ENCODE measurements around the gene ELP6. TPM values are rescaled to one million over a fixed set of nuclear protein-coding genes. Genes with fewer than 3 reads are reported as not detected.

ELP6 gene
- polyA plus RNA-seq, 1 experiment: 66.8 TPM

DNA sequence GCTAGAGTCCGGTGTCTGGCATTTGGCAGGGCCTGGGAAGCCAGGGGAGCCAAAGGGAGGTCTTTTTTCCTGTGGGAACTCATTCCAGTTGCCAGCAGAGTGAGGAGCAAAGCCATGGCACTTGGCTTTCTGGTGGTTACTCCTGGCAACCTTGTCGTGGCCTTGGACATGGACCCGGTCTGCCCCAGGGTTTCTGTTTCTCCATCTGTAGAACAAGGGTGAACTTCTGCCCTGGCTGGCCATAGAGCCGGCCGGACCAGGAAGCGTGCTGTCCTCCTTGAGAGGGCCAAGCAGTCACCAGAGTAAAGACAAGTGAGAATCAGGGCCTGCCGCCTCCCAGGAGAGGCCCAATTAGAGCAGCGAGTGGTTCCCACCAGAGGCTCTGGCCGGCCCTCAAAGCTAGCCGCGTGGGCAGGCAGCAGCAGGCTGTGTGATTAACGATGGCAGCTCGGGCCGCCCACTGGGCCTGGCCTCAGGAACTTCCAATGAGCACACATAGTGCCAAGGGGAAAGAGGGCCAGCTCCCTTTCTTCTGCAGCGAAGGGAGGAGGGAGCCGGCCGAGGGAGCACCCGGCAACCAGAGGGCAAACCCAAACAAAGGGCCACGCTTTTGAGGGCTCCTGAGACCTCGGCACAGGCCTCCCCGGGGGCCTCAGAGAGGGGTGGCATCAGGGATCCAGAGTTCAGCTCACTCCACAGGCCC lies 29.1 kb upstream of the ELP6 start:
- POLR2A ChIA-PET: no interaction called here
- CTCF ChIA-PET: interaction anchor here (0.6 kb wide), 1 partner anchor 28 kb away, joined by 3 read pairs; no protein-coding TSS in a partner anchor
- TF ChIP-seq, protein P1, sequence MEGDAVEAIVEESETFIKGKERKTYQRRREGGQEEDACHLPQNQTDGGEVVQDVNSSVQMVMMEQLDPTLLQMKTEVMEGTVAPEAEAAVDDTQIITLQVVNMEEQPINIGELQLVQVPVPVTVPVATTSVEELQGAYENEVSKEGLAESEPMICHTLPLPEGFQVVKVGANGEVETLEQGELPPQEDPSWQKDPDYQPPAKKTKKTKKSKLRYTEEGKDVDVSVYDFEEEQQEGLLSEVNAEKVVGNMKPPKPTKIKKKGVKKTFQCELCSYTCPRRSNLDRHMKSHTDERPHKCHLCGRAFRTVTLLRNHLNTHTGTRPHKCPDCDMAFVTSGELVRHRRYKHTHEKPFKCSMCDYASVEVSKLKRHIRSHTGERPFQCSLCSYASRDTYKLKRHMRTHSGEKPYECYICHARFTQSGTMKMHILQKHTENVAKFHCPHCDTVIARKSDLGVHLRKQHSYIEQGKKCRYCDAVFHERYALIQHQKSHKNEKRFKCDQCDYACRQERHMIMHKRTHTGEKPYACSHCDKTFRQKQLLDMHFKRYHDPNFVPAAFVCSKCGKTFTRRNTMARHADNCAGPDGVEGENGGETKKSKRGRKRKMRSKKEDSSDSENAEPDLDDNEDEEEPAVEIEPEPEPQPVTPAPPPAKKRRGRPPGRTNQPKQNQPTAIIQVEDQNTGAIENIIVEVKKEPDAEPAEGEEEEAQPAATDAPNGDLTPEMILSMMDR (IDR thresholded peaks at IDR 0.05; ENCODE audit: insufficient read depth, low read depth, low read length): no peak
- Histone ChIP-seq H3K27me3 (ENCODE audit: control insufficient read depth, insufficient read depth, low read length) (no peaks in the 10 kb centered on the region; the same call in none of the 2 replicates), H3K36me3 (ENCODE audit: control insufficient read depth, insufficient read depth, low read length) (no peaks in the 10 kb centered on the region), H3K4me3 (ENCODE audit: low read depth, low read length) (no peak overlapping the region)
- DNase-seq (ENCODE audit: low read depth): no peak

DNA sequence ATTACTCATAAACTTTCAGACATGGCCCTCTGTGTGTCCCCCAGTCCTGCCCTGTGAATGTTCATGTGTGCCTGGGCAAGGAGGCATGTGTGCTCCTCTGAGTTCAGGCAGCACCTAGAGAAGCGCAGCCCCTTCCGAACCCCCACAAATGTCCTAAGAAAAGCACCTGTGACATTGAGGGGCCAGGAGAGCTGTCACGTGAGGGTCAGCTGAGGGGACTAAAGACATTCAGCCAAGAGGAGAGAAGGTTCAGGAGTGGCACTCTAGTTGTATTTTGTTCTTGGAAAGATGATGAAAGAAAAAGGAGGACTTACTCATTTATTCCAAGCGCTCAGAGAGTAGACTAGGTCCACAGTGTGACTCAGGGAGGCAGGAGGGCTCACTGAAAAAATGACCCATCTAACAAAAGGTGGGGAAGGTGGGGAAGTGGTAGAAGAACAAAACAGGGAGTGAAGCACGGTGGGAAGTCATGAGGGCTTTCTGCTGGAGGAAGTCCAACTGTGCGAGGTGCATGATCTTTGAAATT lies 28.1 kb upstream of the ELP6 start:
- no peaks in the 10 kb centered on the region; the same call in none of the 2 replicates for H3K27me3 ChIP-seq (ENCODE audit: control insufficient read depth, insufficient read depth, low read length)
- no peak for DNase-seq (ENCODE audit: low read depth)
- POLR2A ChIA-PET: no interaction called here
- CTCF ChIA-PET: interaction anchor here (1.0 kb wide), 1 partner anchor 20 kb away, joined by 3 read pairs; no protein-coding TSS in a partner anchor
- no peak overlapping the region for H3K4me3 ChIP-seq (ENCODE audit: low read depth, low read length)
- TF ChIP-seq, protein P1 (IDR thresholded peaks at IDR 0.05; ENCODE audit: insufficient read depth, low read depth, low read length): no peak
- no peaks in the 10 kb centered on the region for H3K36me3 ChIP-seq (ENCODE audit: control insufficient read depth, insufficient read depth, low read length)

DNA sequence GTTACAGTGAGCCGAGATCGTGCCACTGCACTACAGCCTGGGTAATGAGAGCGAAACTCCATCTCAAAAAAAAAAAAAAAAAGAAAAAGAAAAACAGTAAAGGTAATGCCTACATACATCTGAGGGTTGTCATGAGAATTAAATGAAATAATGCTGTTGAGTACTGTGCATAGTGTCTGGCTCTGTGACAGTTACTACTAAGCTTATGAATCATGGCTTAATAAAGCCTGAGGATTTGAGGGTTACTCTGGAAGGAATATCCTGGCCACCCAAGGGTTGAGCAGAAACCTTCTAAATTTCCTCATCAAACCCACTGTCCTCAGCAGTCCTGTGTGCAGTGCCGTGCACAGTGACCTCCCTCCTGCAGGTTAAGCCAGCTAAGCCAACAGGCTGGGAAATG lies 26.8 kb upstream of the ELP6 start:
- no peaks in the 10 kb centered on the region; the same call in none of the 2 replicates for H3K27me3 ChIP-seq (ENCODE audit: control insufficient read depth, insufficient read depth, low read length)
- no peak for DNase-seq (ENCODE audit: low read depth)
- POLR2A ChIA-PET: interaction anchor here (0.6 kb wide), 1 partner anchor 34 kb away, joined by 3 read pairs; no protein-coding TSS in a partner anchor
- CTCF ChIA-PET: interaction anchor here (1.0 kb wide), 2 partner anchors 16 to 19 kb away, joined by 3 read pairs; no protein-coding TSS in a partner anchor
- no peaks in the 10 kb centered on the region for H3K36me3 ChIP-seq (ENCODE audit: control insufficient read depth, insufficient read depth, low read length)
- H3K4me3 ChIP-seq (ENCODE audit: low read depth, low read length): no peak overlapping the region
- TF ChIP-seq, protein P1 (IDR thresholded peaks at IDR 0.05; ENCODE audit: insufficient read depth, low read depth, low read length): no peak

DNA sequence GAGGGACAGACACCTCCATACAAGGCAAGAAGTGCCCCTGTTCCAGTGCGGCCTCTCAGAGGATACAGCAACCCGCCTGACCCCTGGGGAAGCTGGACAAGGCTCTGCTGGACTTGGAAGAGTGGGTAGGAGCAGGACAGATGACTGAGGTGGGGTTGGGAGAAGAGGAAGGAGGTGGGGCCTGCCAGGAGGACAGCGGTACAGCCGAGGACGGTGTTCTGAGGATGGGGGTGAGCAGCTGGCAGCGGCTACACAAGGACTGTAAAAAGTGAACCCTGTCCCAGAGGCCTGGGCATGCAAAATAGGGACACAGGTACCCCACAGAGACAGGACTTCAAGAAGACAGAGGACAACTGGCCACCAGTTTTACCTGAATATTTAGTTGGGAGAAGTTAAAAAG lies 23.5 kb upstream of the ELP6 start:
- Histone ChIP-seq H3K27me3 (ENCODE audit: control insufficient read depth, insufficient read depth, low read length) (no peaks in the 10 kb centered on the region; the same call in none of the 2 replicates), H3K36me3 (ENCODE audit: control insufficient read depth, insufficient read depth, low read length) (no peaks in the 10 kb centered on the region), H3K4me3 (ENCODE audit: low read depth, low read length) (no peak overlapping the region)
- DNase-seq (ENCODE audit: low read depth): no peak
- POLR2A ChIA-PET: no interaction called here
- TF ChIP-seq, protein P1 (IDR thresholded peaks at IDR 0.05; ENCODE audit: insufficient read depth, low read depth, low read length): no peak
- CTCF ChIA-PET: no interaction called here

DNA sequence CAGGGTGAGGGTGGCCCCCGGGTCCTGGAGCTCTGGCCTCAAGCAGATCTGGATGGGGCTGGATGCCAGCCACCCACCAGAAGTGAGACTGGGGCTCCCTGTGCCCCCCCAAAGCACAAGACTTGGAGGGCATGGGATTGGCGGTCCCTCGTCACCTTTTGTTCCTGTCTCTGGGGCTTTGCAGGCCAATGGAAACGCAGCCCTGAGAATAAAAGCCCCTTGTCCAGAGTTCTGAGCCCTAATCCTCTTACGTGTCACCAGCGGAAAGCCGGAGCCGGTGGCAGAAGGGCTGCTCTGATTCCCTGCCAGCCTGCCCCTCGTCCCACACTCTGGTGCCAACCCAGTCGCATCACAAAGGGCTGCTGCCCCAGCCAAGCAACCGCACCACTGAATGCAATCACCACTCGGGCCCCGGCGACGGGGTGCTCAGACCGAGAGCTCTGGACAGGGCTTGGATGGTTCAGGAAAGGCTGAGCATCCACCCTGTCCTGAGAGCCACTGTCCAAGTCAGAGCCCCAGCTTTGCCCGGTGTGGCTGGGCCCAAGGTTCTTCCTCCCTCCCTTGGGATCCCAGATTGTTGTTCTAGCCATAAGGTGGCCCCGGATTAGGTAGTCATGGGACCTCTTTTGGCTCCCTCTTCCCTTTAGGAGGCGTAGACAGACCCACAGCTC lies 22.8 kb upstream of the ELP6 start:
- DNase-seq (ENCODE audit: low read depth): no peak
- POLR2A ChIA-PET: no interaction called here
- TF ChIP-seq, protein P1 (IDR thresholded peaks at IDR 0.05; ENCODE audit: insufficient read depth, low read depth, low read length): no peak
- Histone ChIP-seq H3K4me3 (ENCODE audit: low read depth, low read length) (no peak overlapping the region), H3K27me3 (ENCODE audit: control insufficient read depth, insufficient read depth, low read length) (no peaks in the 10 kb centered on the region; the same call in none of the 2 replicates), H3K36me3 (ENCODE audit: control insufficient read depth, insufficient read depth, low read length) (no peaks in the 10 kb centered on the region)
- CTCF ChIA-PET: interaction anchor here (0.6 to 0.7 kb wide), 2 partner anchors 166 to 463 kb away, joined by 3 read pairs; no protein-coding TSS in a partner anchor
